Esophagus mucosa (tissue), 1 donor: Measurements from ENCODE around the gene USP36. TPM values are rescaled to one million over a fixed set of nuclear protein-coding genes. Genes with fewer than 3 reads are reported as not detected.

ENCODE experiments used
- ATAC-seq: fragments of 200-7000 bp; cut with Tn5 transposase; one replicate; pipeline ENCODE4 v1.9.1; 2020
- total RNA-seq: library from RNA; stranded (reverse); gene quantifications from one replicate; pipeline ENCODE4 v1.2.4, GENCODE V29; 2023
- donor health status: DM: yes; HTN: yes; CAD: no.

USP36 gene
- total RNA-seq, 1 donor from 2014 or later: 26.4 TPM

- ATAC-seq: no peak
Observed at GRCh38 chr17:78836420-78837021, 4.1 kb downstream of the USP36 start.

GRCh38 chr17:78834571-78834970 is 6.0 kb downstream of the USP36 start:
- no peak for ATAC-seq

GRCh38 chr17:78832541-78832810 is 8.1 kb downstream of the USP36 start:
- ATAC-seq: no peak

- ATAC-seq: no peak
Observed at GRCh38 chr17:78831688-78832540, 8.7 kb downstream of the USP36 start.

- no peak for ATAC-seq
Observed at GRCh38 chr17:78829477-78829876, 11.1 kb downstream of the USP36 start.

GRCh38 chr17:78828470-78829185 is 12.0 kb downstream of the USP36 start:
- ATAC-seq: peak; percentile 74

GRCh38 chr17:78826836-78827509 is 13.6 kb downstream of the USP36 start:
- no peak for ATAC-seq

GRCh38 chr17:78826421-78826820 is 14.2 kb downstream of the USP36 start:
- no peak for ATAC-seq

- no peak for ATAC-seq
Observed at GRCh38 chr17:78825696-78826095, 14.9 kb downstream of the USP36 start.

GRCh38 chr17:78824240-78824639 is 16.4 kb downstream of the USP36 start:
- no peak for ATAC-seq

GRCh38 chr17:78823282-78824046 is 17.1 kb downstream of the USP36 start:
- no peak for ATAC-seq

- no peak for ATAC-seq
Observed at GRCh38 chr17:78822552-78822951, 18.1 kb downstream of the USP36 start.

GRCh38 chr17:78821961-78822360 is 18.7 kb downstream of the USP36 start:
- ATAC-seq: no peak

GRCh38 chr17:78820841-78821240 is 19.8 kb downstream of the USP36 start:
- no peak for ATAC-seq

- no peak for ATAC-seq
Observed at GRCh38 chr17:78819806-78820792, 20.5 kb downstream of the USP36 start.

- ATAC-seq: no peak
Observed at GRCh38 chr17:78819402-78819801, 21.2 kb downstream of the USP36 start.

GRCh38 chr17:78818932-78819331 is 21.7 kb downstream of the USP36 start:
- ATAC-seq: no peak

GRCh38 chr17:78818152-78818846 is 22.3 kb downstream of the USP36 start:
- no peak for ATAC-seq

- no peak for ATAC-seq
Observed at GRCh38 chr17:78817123-78817522, 23.5 kb downstream of the USP36 start.

- ATAC-seq: peak; percentile 17
Observed at GRCh38 chr17:78815696-78816095, 24.9 kb downstream of the USP36 start.

- no peak for ATAC-seq
Observed at GRCh38 chr17:78812855-78813254, 27.8 kb downstream of the USP36 start.
